Esophagus muscularis mucosa (tissue), 3 donors: ENCODE results near the gene STRN3.
A peak's percentile ranks its signal among the peaks of the same experiment; 100 is the strongest.

Experiments used
- POLR2AphosphoS5 ChIP-seq, 2 donors: sonication (generic); formaldehyde crosslinking; IDR thresholded peaks; one replicate each; pipeline ENCODE4 v1.6.1; 2017; ENCODE audit warnings: antibody characterized with exemption in 2 of 2
- TF ChIP-seq, protein P1 (sequence below), 3 experiments: fragments of 200-600 bp in 2 of 3; fragments of 450-650 bp in 1 of 3; sonication (generic) in 2 of 3; IDR thresholded peaks; one replicate each; pipeline ENCODE4 v1.5.1; 2017 to 2019; ENCODE audit warnings: antibody characterized with exemption in 3 of 3, mild to moderate bottlenecking in 2 of 3, moderate library complexity in 1 of 3

- TF ChIP-seq POLR2AphosphoS5 (IDR thresholded peaks at IDR 0.05): peak in 1 of 2 donors; percentile 85
- TF ChIP-seq, protein P1, sequence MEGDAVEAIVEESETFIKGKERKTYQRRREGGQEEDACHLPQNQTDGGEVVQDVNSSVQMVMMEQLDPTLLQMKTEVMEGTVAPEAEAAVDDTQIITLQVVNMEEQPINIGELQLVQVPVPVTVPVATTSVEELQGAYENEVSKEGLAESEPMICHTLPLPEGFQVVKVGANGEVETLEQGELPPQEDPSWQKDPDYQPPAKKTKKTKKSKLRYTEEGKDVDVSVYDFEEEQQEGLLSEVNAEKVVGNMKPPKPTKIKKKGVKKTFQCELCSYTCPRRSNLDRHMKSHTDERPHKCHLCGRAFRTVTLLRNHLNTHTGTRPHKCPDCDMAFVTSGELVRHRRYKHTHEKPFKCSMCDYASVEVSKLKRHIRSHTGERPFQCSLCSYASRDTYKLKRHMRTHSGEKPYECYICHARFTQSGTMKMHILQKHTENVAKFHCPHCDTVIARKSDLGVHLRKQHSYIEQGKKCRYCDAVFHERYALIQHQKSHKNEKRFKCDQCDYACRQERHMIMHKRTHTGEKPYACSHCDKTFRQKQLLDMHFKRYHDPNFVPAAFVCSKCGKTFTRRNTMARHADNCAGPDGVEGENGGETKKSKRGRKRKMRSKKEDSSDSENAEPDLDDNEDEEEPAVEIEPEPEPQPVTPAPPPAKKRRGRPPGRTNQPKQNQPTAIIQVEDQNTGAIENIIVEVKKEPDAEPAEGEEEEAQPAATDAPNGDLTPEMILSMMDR (IDR thresholded peaks at IDR 0.05): no peak
These were observed at the start of gene STRN3 for GRCh38 chr14:31026077-31026449.
